GM12891 (cell line): Measurements from ENCODE around the gene MATN1.

ENCODE experiments used
- POLR2A ChIP-seq: IDR thresholded peaks from 2 replicates; pipeline ENCODE4 v1.6.1; 2011; ENCODE audit warnings: low read depth, low read length, control low read depth
- POLR2AphosphoS5 ChIP-seq: IDR thresholded peaks from 2 replicates; pipeline ENCODE4 v1.6.1; 2011; ENCODE audit warnings: low read depth, low read length, control low read depth
- SPI1 ChIP-seq: IDR thresholded peaks from 2 replicates; pipeline ENCODE4 v1.6.1; 2011; ENCODE audit warnings: low read depth, low read length, control low read depth
- TAF1 ChIP-seq: IDR thresholded peaks from 2 replicates; pipeline ENCODE4 v1.6.1; 2011; ENCODE audit warnings: low read depth, low read length, control low read depth

DNA sequence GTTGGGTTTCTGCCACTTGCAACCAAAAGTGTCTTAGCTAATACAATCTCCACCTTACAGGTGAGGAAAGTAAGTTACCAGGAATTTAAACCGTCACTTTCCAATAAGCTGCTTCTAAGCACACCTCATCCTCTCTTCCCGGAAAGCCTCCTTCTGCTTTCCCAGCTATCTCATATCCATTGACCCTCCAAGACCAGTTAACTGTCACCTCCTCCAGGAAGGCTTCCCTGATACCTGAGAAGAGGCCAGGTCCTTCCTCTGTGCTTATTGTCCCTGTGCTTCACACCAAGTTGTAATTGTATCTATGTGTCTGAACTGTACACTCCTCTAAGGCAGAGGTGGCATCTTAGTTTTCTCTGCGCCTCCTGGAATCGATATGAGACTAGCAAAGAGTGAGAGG, 11.2 kb upstream of the MATN1 start:
- TF ChIP-seq POLR2AphosphoS5 (no peak), TAF1 (no peak), POLR2A (no peak), SPI1 (no peak)
